Skin of body (tissue), 2 donors: ENCODE measurements around the gene TM7SF2. TPM values are rescaled to one million over a fixed set of nuclear protein-coding genes. Genes with fewer than 3 reads are reported as not detected.
A peak's percentile ranks its signal among the peaks of the same experiment; 100 is the strongest.
"Not testable (repeated sequence)": the region's sequence is repeated elsewhere in the genome, so short reads cannot be mapped to it uniquely, and the experiment has no call there.

Experiments
- DNase-seq: peaks from one replicate; lab custom pipeline; 2025; lab: John Stamatoyannopoulos, UW
- total RNA-seq: library from RNA; depleted of rRNA; stranded (reverse); fragments of >200 nt; gene quantifications from one replicate; pipeline ENCODE4 v1.2.3, GENCODE V29; 2014

TM7SF2 gene
- total RNA-seq, 1 donor from 2014 or later = 31.4 TPM

DNA sequence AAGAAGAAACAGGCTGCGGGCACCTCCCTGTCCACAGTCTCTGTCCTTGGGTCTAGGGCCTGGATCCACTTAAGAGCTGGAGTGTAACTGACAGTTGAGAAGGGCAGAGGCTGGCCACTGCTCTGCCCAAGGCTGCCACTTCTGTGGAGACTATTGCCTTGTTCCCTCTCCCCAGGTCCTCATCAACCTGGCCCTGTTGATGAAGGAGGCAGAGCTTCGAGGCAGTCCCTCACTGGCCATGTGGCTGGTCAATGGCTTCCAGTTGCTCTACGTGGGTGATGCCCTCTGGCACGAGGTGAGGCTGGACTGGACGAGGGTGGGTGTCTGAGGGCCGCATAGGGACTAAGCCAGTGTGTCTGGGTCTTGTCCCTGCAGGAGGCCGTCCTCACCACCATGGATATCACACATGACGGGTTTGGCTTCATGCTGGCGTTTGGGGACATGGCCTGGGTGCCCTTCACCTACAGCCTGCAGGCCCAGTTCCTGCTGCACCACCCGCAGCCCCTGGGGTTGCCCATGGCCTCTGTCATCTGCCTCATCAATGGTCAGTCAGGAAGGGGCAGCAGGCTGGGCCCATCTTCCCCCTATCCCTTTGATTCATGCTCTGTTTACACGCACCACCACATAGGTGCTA is 3.0 kb downstream of the TM7SF2 start:
- DNase-seq = no peak

GRCh38 chr11:65115361-65116082 is 3.9 kb downstream of the TM7SF2 start:
- no peak for DNase-seq

DNA sequence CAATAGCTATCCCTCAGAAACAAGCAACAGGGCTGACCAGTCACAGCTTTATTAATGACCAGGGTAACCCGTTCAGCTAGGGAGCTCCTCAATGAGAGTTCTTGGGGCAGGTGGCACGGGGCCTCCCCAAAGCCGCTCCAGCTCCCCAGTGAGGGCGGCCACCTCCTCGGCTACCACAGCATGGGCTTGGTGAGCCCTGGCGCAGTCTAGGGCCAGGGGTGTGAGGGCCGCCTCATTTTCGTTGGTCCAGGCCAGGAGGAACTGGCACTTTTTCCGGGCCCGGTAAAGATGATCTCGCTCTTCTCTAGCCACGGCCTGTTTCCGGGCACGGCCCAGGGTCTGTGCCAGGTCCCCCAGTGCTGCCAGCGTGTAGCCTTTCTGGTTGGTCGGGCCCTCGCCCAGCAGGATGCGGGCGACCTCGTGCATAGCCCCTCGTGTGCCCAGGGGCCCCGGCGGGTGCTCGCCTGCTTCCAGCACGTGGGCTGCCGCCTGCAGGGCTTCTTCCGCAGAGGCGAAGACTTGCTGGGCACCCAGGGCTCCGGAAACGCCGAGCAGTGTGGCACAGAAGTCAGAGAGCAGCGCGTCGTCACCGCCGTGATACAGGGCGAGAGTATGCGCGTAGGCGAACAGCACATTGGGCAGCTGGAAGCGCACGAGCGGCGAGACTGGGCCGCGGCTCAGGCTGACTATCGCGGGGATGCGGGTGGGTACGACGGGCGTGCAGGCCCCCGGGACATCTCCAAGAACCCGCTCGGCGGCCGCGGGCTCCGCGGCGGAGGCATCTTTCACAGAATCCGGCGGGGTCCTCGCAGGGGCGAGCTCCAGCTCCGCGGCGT is 4.9 kb downstream of the TM7SF2 start:
- DNase-seq = no peak

DNA sequence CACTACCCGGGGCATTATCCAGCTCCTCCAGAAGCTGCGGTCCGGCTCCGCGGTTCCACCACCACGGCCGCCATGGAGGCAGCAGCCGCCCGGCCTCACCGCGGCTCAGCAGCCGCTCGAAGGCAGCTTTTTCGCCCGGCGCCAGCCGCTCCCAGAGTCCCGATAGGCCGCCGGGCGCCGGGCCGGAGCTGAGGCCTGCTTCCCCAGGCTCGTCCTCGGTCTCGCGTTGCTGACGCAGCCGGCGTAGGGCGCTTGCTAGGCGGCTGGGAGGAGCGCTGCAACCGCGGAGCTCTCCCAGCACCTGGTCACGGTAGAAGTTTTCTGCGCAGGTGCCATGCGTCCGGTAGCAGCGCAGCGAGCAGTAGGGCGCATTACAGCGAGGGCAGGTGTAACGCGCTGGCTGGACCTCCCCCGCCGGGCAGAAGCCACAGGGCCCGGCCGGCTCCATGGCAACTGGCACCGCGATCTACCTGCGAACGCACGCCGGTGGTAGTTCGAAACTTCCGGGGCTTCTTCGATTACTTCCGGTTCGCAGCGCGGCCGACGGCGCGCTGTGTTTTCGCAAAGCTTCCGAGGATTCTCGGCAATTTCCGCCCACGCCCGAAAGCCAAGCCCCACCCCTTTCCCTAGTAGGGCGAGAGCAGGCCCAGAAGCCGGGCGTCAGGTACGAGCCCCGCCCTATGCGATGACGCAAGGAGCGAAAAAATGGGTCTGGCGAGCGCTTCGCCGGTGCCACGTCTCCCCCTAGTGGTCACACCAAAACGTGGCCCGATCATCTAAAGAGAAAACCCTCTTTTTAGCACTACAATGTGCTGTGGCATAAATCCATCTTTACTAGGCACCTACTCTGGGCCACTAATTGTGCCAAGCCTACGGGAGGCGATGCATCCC is 5.8 kb downstream of the TM7SF2 start, which contains the start of gene ZNHIT2:
TSS of gene ZNHIT2 (minus strand) at position 496 of the 891 bp plus-strand sequence. CDS start at position 448, 48 bp downstream.
- DNase-seq = peak; percentile 98

DNA sequence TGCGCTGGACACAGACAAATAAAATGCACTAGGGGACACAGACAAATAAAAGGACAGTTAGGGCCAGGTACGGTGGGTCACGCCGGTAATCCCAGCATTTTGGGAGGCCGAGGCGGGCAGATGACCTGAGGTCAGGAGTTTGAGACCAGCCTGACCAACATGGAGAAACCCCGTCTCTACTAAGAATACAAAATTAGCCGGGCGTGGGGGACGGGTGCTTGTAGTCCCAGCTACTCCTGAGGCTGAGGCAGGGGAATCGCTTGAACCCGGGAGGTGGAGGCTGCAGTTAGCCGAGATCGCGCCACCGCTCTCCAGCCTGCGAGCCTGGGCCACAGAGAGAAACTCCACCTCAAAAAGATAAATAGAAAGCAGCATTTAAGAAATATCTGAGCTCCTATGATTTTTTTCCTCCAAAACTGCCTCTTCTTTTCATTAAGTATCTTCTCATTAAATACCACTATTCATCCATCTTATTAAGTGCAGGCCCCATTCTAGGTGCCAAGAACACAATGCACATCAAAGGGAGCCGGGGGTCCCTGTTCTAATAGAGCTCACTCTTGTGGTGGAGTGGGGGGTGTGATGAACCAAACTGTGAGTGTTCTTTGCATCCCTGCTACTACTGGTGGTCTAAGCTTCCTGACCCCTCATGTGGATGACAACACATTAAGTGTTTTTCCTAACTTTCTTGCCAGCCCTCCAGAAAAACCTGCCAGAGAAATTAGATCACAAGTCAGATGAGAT is 6.6 kb downstream of the TM7SF2 start:
- no peak for DNase-seq

- DNase-seq = not testable (repeated sequence)
These were observed 7.4 kb downstream of the TM7SF2 start for GRCh38 chr11:65118891-65119669.

- DNase-seq = no peak
These were observed 8.0 kb downstream of the TM7SF2 start for GRCh38 chr11:65119670-65119995.

- DNase-seq = no peak
These were observed 9.2 kb downstream of the TM7SF2 start for GRCh38 chr11:65120831-65121230.

DNA sequence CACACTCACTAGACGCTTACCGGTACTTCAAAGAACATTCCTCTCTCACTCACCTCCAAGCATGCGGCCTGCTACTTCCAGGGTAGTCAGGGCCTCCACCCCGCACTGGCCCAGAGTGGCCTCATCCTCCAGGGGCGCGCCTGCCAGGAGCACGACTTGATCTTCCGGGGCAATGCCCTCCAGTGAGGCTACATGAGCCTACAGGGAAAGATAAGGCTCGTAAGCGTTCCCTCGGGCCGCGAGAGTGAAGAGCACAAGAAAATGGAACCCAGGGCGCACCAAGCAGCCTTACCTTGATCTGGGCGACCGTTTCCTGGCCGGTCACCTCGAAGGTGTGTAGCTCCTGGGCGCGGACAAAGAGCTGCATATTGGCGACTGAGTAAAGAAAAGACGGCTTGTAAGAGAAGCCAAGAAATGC is 9.8 kb downstream of the TM7SF2 start:
- no peak for DNase-seq

- DNase-seq = peak; percentile 95
These were observed 10.4 kb downstream of the TM7SF2 start, which contains the start of the genes FAU and MRPL49 for GRCh38 chr11:65121865-65122696. Gene FAU, minus strand, starts transcription at chr11:65122134. Its CDS starts 321 bp downstream, at chr11:65121813. Gene MRPL49, plus strand, starts transcription at chr11:65122321. Its CDS starts 26 bp downstream, at chr11:65122347.

GRCh38 chr11:65124480-65125196 is 13.0 kb downstream of the TM7SF2 start:
- DNase-seq = no peak

DNA sequence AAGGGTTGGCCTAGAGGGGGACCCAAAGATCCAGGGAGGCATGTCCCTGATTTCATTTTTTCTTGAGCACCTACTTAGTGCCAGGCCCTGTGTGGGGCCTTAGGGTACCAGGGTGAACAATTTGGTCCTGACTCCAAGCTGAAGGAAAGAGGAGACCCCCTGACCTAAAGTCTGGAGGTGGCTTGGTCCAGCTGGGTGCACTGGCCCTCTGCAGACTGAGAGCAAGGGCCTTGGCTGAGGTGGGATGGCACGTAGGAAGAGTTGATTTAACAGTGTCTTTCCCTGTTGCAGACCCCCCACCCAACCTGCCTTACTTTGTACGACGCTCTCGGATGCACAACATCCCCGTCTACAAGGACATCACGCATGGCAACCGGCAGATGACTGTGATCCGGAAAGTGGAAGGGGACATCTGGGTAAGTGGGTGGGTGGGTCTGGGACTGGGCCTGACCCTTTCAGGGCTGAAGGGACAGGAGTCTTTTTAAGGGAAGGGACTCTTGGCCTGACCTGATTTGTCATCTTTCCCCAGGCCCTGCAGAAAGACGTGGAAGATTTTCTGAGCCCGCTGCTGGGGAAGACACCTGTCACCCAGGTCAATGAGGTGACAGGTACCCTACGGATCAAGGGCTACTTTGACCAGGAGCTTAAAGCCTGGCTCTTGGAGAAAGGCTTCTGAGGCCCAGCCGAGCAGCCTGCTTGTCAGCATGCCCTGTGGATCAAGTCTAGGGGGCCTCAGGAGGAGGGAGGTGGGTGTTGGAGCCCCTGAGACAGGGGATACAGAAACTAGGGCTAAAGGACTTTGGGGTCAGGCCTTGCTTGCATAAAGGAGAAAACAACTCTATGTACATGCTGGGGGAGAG is 13.8 kb downstream of the TM7SF2 start:
- no peak for DNase-seq

GRCh38 chr11:65126624-65127274 is 15.1 kb downstream of the TM7SF2 start:
- no peak for DNase-seq

DNA sequence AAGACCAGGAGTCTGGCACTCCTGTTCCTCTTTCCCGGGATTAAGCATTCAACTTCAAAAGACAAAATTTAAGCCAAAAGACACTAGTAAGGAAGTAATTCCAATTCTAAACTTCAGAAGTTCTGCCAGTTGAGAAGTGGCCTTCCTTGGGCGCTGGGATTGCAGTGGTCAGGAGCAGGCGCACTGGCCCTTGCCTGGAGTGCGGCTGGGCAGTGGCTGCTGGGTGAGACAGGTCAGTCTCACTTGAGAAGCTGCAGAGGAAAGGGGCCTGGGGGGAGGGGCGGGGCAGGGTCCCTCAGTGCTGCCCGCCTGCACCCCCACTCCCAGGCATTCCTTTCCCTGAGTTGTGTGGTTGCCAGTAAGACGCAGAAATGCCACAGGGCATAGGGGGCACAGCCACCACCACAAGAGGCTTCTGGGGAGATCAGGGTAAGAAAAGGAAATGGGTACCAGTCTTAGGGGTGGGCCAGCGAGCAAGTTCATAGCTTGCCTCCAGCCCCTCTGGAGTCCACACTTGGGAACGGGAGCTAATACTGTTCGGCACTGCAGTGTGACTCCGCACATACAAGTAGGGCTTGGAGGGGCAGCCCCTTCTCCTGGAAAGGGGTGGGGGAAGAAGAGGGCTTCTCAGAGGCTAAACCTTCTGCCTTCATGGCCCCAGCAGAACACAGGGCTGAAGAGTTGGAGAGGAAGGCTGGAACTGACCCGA is 16.0 kb downstream of the TM7SF2 start:
- DNase-seq = no peak
